HG02763 (cell line): Measurements from ENCODE around the gene SMYD3.
"Not testable (repeated sequence)": the region's sequence is repeated elsewhere in the genome, so short reads cannot be mapped to it uniquely, and the experiment has no call there.

Experiments used
- ATAC-seq: cut with Tn5 transposase; IDR thresholded peaks from one replicate; pipeline ENCODE4 v1.9.1; 2021; ENCODE audit warnings: mild to moderate bottlenecking, moderate library complexity; ENCODE audit not compliant: unreplicated experiment

SMYD3 gene

DNA sequence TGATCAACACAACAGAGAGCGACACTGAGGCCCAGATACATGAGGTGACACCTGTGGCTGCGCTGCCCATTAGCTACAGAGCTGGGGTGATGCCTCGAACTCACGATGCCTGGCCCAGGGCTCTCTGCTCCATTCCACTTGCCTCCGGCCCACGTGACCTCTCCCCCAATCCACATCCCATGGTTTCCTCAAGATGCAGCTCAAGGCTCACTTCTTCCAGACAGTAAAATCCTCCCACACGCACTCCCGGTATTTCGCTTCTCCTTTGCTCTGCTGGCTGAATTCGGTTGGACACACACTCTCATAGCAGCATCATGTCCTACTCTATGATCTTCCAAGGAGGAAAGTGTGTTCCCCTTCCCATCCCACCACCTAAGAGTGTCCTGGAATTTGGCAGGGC lies 679.8 kb downstream of the SMYD3 start:
- no peak for ATAC-seq

DNA sequence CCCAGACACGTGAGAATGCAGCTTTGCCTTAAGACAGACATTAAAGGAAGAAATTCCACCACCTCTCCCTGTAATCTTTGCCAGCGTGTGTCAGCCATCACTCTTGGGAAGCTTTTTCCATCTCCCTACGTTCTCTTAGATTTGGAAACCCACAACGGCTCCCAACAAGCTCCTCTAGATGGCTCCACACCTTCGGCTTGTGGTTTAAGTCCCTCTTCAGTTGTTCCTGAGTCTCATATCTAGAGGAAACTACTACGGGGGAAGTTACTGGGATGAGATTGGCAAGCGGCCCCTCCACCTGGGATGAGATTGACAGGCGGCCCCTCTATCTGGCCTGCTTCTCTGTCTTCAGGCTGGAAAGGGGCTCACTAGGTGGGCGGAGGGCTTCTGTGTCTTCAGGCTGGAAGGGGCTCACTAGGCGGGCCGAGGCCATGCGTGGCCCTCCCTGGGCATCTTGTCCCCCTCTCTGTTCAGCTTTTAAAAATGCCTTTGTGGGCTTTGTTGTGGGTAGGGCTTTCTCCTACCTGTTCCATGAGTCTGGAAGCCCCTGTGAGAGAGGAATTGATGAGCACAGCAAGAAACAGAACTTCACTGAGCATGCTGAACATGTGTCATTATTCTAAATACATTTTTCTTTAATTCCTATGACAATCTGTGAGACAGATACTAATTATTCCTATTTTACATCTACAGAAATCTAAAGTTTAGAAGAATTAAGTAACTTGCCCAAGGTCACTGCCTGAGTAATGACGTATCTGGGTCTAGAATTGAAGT lies 681.8 kb downstream of the SMYD3 start:
- no peak for ATAC-seq

DNA sequence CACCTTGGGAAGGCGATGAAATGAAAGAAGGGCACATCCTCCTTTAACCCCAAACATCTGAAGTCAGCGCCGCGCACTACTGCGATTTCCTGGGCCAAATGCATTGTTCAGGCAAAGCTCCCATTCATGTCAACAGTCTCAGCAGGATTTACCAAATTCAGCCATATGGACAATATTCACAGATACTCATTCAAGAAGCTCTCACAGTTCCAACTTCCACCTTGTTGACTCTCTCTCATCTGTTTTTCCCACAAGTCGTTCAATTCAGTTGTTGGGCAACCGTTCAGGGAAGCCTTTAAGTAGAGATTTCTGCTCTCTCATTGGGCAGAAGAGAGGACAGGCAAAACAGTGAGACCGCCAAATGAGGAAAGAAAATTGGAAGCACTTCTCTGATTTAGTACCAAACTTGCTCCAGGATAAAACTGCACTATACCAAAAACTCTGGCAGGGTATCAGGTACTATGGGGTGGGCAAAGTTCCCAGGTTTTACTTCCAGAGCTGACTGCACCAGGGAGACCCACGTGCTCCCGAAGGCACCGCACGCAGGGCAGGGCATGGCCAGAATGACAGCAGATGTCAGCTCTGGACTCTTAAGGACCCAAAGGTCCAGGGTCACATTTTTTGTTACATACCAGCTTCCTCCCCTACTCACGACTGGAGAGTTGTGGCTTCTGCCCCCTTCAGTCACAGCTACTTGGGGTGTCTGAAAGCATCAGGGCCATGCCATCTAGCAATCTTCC lies 683.5 kb downstream of the SMYD3 start:
- no peak for ATAC-seq

DNA sequence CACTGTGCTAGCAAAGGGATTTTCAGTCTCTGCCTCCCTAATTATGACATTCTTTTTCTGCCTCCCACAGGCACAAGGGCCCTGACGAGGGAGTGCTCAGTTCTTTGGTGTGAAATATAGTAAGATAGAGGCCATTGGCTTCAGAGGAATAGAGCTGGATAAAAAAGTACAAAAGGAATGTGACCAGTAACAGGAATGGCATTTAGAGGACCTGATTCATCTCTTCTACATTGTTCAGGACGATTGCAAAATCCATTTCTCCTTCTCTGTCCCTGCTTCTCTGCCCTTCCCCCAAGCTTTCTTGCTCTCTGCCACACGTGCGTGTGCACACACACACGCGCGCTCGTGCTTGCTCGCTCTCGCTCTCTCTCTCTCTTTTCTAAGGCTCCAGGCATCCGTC lies 684.1 kb downstream of the SMYD3 start:
- no peak for ATAC-seq

DNA sequence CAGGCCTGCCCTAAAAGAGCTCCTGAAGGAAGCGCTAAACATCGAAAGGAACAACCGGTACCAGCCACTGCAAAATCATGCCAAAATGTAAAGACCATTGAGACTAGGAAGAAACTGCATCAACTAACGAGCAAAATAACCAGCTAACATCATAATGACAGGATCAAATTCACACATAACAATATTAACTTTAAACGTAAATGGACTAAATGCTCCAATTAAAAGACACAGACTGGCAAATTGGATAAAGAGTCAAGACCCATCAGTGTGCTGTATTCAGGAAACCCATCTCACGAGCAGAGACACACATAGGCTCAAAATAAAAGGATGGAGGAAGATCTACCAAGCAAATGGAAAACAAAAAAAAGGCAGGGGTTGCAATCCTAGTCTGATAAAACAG lies 688.7 kb downstream of the SMYD3 start:
- ATAC-seq: not testable (repeated sequence)

DNA sequence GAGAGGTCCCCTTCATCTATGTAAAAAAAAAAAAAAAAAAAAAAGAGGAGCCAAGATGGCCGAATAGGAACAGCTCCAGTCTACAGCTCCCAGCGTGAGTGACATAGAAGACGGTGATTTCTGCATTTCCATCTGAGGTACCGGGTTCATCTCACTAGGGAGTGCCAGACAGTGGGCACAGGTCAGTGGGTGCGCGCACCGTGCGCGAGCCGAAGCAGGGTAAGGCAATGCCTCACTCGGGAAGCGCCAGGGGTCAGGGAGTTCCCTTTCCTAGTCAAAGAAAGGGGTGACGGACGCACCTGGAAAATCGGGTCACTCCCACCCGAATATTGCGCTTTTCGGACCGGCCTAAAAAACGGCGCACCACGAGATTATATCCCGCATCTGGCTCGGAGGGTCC lies 690.6 kb downstream of the SMYD3 start:
- ATAC-seq: not testable (repeated sequence)

DNA sequence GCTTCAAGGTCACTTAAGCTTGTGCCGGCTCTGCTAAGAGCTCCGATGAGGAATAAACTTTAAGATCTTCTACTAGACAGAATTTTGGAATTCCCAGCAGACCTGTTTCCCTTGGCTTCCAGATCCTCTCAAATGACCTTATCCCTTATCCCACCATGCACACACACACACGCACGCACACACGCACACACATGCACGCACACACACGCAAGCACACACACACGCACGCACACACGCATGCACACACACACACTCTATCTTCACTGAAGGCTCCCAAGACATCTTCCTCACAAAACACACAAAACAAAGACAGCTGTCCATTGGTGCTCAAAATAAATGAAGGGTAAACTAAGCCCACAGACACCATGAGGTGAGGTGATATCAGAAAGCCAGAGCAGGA lies 692.4 kb downstream of the SMYD3 start:
- ATAC-seq: no peak

DNA sequence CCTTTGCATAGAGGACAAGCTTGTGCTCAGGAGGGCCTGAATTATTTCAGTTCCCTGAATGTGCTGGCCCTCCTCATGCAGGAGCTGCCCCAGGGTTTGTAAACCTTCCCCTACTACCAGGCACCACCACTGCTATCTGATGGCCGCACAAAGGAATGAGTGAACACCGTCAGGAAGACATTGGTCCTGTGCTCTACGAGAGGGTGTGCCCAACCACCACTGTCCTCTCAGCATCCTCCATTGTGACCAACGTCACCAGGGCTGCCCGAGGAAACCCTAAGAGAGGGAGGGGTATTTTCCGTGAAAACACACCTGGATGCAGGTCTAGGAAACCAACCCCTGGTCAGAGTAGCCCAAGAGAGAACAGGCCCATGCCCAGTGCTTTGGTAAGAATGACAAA lies 694.8 kb downstream of the SMYD3 start:
- ATAC-seq: no peak

DNA sequence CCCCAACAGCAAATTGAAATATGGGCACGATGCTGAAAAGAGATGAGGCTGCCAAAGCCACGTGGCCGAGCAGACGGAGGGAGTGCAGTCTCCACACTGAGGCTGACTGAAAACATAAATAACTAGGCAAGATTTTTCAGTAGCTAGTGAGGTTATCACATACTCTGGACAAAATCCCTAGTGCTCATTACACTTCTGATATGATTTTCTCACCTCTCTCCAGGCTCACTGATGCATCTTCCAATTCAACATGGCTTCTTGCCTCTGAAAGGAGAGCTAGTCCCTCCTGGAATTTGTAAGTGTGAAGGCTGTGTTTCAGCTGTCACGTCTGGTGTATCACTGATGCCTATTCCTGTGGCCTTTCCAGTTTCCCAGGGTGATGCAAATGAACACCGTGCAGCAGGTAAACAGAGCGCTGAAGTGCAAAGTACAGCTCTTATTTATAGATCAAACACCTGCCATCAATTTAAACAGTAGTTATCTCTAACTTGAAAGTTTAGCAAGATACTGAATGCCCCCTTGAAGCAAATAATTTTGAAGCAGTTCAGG lies 696.2 kb downstream of the SMYD3 start:
- ATAC-seq: peak; percentile 44

DNA sequence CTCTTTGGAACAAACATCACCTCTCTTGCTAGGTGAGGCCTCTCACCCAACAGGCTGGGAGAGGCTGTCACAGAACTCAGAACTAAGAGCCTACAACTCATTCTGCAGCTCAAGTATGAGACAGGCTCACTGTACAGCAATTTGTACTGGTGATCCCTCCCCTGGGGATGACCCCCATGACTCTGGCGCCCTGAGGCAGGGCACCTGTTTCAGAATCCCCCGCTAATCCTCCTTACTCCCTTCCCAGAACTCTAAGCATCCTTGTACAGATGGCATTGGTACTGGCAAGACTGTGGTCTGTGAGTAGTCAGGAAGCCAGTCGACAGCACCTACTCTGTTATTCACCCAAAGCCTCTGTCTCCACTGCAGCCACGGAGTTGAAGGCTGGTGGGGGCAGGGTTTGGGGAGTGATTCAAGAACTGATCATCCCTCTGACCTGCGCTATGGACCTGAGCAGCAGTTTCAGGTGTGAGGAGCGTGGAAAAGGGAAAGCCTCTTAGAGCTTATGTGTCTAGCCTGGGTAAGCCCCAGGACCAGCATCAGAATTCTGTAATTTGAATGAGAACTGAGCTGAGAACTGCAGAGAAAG lies 696.8 kb downstream of the SMYD3 start:
- ATAC-seq: no peak

DNA sequence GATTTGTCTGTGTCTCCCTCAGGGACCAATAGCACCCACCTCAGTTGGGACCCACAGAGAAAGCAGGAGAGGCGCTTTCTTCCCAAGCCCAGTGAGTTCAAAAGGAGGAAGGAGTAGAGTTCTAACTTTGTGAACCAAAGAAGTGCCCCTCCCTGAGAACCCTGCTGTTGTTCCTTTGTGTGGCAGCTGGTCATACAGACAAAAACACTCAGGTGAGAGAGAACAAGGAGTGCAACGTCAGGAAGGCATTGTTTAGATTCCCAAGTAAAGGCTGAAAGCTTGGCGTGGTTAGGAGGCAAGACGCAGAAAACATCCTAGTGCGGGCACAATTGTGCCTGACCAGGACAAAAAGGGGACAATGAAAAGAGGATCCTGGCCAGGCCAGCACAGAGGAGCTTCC lies 697.7 kb downstream of the SMYD3 start:
- ATAC-seq: no peak

DNA sequence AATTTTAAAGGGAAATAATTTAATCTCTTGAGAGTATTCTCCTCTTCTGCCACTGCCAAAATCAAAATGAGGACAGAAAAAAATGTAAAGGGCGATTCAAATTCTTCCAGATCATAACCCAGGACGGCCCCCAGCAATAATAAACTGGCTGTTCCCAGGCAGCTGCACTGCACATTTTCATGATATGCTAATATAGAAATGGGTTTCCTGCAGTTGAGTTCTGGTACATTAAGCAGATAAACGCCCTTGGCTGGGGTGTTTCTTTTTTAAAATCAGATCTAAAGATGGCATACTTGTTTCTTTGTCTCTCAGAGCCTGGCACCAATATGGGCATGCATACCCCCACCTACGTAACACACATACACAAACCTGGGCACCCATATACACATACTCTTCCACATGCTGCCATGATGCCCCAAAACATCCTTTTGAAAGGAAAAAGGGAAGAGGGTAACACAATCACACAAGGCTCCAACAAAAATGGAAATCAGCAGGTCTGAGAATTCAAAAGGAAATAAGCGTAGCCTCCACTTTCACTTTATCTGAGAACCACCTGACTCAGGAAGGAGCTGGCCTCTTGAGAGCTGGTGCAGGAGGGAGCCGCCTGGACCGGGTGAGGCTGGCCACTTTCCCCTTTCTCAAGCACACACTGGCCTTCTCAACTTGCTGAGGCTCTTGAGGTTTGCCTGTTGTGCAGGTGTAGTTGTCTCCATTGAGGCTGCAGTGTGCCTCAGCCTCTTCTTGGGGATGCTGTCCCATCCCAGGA lies 698.9 kb downstream of the SMYD3 start:
- ATAC-seq: peak; percentile 29

DNA sequence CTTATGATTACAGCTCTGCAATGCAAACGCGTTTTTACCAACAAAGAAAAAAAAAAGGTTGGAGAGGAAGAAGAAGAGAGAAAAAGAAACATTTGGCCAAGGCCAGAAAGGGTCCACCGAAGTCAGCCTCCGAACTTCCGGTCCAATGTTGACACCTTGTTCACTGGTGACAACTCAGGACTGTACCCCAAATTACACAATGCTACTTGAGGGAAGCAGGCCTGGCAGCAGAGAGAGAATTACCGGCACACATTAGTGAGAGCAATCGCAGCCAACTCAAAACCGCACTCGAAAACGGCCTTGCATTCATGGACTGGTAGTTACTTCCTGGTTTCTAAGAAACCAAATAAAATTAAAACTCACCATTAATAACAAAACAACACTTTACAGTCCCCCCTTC lies 699.8 kb downstream of the SMYD3 start:
- ATAC-seq: peak; percentile 61

DNA sequence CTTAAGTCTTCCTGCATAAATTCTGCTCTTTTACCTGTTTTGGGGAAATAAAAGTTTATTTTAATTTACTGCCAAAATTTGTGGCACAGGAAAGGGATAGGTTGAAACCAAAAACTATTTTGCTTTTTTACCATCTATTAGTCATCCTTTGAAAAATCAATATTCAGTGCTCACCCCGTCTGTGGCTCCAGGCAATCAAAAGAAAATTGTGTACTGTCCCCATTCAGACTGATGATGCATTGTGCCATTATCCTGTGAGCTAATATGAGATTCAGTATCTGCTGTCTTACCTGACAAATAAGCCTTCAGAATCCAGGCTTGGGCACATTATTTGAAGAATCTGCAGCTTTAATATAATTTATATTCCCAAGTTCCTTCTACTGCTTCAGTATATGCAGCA lies 701.5 kb downstream of the SMYD3 start:
- no peak for ATAC-seq

DNA sequence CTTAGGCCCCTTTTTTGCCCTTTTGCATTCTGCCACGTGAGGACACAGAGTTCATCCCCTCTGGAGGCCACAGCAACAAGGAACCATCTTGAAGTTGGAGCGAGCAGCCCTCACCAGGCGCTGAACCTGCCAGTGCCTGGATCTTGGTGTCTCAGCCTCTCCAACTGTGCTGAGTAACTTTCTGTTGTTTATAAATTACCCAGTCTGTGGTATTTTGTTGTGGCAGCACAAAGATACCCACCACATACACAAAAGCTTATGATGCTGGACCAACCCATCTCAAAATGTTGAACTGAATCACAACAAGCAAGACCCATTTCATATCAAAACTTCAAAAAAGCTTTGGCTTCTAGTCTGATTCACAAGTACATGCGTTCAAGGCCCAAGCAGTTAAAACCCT lies 702.4 kb downstream of the SMYD3 start:
- no peak for ATAC-seq

DNA sequence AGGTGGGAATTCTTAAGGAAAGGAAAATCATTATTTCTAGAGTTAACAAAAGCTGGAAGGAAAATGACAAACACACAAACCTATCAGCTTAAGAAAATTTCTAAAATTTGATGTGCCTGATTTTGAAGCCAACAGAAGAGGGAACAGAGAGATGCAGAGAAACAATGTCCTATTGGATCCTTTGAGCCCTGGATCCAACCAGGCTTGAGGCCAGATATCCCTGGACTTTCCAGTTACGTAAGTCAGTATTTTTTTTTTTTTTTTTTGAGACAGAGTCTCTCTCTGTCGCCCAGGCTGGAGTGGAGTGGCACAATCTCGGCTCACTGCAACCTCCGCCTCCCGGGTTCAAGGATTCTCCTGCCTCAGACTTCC lies 703.4 kb downstream of the SMYD3 start:
- ATAC-seq: no peak

DNA sequence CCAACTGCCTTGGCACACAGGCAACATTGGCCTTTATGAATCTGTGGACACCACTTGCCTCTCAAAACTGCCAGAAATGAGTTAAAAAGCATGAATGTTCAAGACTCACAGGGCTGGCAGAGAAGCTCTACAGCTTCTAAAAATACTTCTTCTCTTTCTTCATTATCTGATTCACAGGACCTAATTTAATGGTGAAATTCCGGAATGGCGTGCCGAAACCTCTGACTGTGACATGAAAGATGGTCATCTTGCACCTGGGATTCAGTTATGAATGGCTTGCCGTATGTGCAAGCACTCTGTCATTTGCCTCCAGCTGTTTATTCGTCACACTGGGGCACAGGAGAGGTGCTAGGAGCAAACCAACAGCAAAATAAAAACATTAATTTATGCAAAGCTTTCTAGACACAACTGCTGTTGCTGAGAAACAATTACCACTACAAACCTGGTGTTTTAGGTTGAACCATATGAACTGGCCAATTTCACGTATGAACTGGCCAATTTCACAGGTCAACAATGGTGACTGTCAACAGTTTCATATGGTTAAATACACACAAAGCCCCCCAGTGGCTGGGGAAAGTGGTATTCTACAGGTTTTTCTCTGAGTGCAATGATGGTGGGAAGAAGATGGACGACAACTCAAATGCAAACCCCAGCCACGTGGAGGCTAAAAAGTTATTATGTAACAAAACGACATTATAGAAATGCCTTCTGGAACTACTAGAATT lies 704.0 kb downstream of the SMYD3 start:
- no peak for ATAC-seq

DNA sequence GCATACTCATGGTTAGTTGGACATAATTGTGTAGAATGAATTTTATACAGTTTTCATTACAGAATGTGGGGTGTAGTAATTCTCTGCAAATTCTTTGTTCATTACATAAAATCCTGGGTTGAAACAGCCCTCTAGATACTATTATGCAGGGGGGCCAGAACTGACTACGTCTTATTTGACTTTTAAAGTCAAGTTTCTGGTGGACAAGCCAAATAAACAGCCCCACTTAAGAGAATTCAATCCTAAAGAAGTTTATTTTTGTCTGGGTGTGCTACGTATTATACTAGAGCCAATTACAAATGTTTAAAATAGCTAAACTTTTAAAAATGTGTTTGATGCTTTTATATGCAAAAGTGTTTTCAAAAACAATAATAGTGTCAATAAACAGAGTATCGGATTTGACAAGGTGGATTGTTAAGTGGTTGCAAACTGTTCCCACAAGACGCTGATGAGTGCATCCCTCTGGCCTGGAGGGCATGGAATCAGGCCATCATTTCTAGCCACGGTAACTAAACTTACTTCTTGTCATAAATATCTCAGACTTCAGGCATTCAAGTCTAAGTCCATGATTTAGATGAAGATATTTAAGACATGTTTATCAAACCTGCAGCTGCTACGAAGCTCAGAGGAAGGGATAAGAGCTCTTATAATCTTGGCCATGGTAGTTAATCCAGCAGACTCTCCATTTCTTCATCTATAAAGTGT lies 706.0 kb downstream of the SMYD3 start:
- ATAC-seq: no peak

DNA sequence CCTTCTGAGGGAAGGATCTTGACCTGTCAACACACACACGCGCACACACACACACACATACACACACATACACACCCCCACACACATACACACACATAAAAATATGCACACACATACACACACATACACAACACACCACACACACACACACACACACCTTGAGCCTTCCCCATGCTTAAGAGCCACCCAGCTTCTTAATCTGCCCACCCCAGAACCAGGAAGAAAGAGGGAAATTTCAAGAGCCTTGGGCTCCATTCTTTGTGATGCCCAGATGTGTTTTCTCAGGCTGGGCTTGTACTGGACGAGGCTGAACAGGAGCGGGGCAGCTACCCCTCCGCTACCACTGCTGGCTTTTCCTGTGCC lies 708.7 kb downstream of the SMYD3 start:
- ATAC-seq: no peak
